WERI-Rb-1 (cell line): ENCODE data around the gene CDC42EP4.

ENCODE experiments used
- DNase-seq: peaks from one replicate; pipeline ENCODE4 v3.0.0-alpha.2; 2020
- H3K27ac ChIP-seq: fragments of 250-450 bp; sonication (Bioruptor Pico); 2 replicates; pipeline ENCODE4 v1.5.1; 2020; ENCODE audit warnings: mild to moderate bottlenecking, moderate library complexity
- H3K27me3 ChIP-seq: fragments of 250-450 bp; sonication (Bioruptor Pico); 2 replicates; pipeline ENCODE4 v1.5.1; 2021; ENCODE audit warnings: mild to moderate bottlenecking, low read depth, moderate library complexity; ENCODE audit not compliant: insufficient read depth, severe bottlenecking
- H3K36me3 ChIP-seq: fragments of 250-450 bp; sonication (Bioruptor Pico); 2 replicates; pipeline ENCODE4 v1.5.1; 2020; ENCODE audit warnings: mild to moderate bottlenecking, moderate library complexity
- H3K4me3 ChIP-seq: 2 replicates; pipeline ENCODE4 v1.5.1; 2011; ENCODE audit warnings: low read depth, mild to moderate bottlenecking, control low read depth, low read length
- H3K9me3 ChIP-seq: fragments of 250-450 bp; sonication (Bioruptor Pico); 2 replicates; pipeline ENCODE4 v1.5.1; 2021; ENCODE audit warnings: mild to moderate bottlenecking, moderate library complexity; ENCODE audit not compliant: severe bottlenecking
- CTCF ChIP-seq: IDR thresholded peaks from 2 replicates; pipeline ENCODE4 v1.5.1; 2011; ENCODE audit warnings: low read depth, mild to moderate bottlenecking, control low read depth, inconsistent platforms, low read length

CDC42EP4 gene

GRCh38 chr17:73274490-73274889, 37.3 kb downstream of the CDC42EP4 start:
- no peak overlapping the region for H3K27ac ChIP-seq
- H3K36me3 ChIP-seq = no peaks in the 10 kb centered on the region
- DNase-seq = no peak
- H3K9me3 ChIP-seq = peaks cover 7% of the 10 kb centered on the region
- no peaks in the 10 kb centered on the region for H3K27me3 ChIP-seq
- H3K4me3 ChIP-seq = no peak overlapping the region
- TF ChIP-seq CTCF = no peak

GRCh38 chr17:73272906-73273218, 38.9 kb downstream of the CDC42EP4 start:
- Histone ChIP-seq H3K27ac (no peak overlapping the region), H3K27me3 (no peaks in the 10 kb centered on the region), H3K36me3 (no peaks in the 10 kb centered on the region), H3K9me3 (peaks cover 7% of the 10 kb centered on the region), H3K4me3 (no peak overlapping the region)
- TF ChIP-seq CTCF = no peak
- no peak for DNase-seq

GRCh38 chr17:73271072-73271471, 40.7 kb downstream of the CDC42EP4 start:
- Histone ChIP-seq H3K4me3 (no peak overlapping the region), H3K36me3 (no peaks in the 10 kb centered on the region), H3K27ac (no peak overlapping the region), H3K9me3 (peaks cover 7% of the 10 kb centered on the region), H3K27me3 (no peaks in the 10 kb centered on the region)
- DNase-seq = no peak
- no peak for TF ChIP-seq CTCF

GRCh38 chr17:73269791-73270190, 42.0 kb downstream of the CDC42EP4 start:
- Histone ChIP-seq H3K4me3 (no peak overlapping the region), H3K27ac (no peak overlapping the region), H3K27me3 (no peaks in the 10 kb centered on the region), H3K9me3 (peaks cover 7% of the 10 kb centered on the region), H3K36me3 (no peaks in the 10 kb centered on the region)
- TF ChIP-seq CTCF = no peak
- no peak for DNase-seq

GRCh38 chr17:73269329-73269615, 42.5 kb downstream of the CDC42EP4 start:
- Histone ChIP-seq H3K27ac (no peak overlapping the region), H3K4me3 (no peak overlapping the region), H3K27me3 (no peaks in the 10 kb centered on the region), H3K36me3 (no peaks in the 10 kb centered on the region), H3K9me3 (peaks cover 7% of the 10 kb centered on the region)
- no peak for TF ChIP-seq CTCF
- DNase-seq = no peak

- Histone ChIP-seq H3K27me3 (no peaks in the 10 kb centered on the region), H3K9me3 (peaks cover 7% of the 10 kb centered on the region), H3K27ac (no peak overlapping the region), H3K4me3 (no peak overlapping the region), H3K36me3 (no peaks in the 10 kb centered on the region)
- no peak for TF ChIP-seq CTCF
- no peak for DNase-seq
Observed at GRCh38 chr17:73268582-73269328, 43.0 kb downstream of the CDC42EP4 start.
